ENCODE results near the gene KNDC1. TPM values are rescaled to one million over a fixed set of nuclear protein-coding genes. Genes with fewer than 3 reads are reported as not detected.
A peak's percentile ranks its signal among the peaks of the same experiment; 100 is the strongest.

Gene KNDC1
- total RNA-seq, 2 experiments from 2014 or later = 0.55 to 1.2 TPM

- Mint-ChIP-seq H3K4me3 (no peak overlapping the region), H3K27me3 (peaks cover 6% of the 10 kb centered on the region), H3K4me1 (peaks cover 27% of the 10 kb centered on the region), H3K36me3 (ENCODE audit: low read depth) (no peaks in the 10 kb centered on the region), H3K9me3 (no peaks in the 10 kb centered on the region), H3K27ac (no peak overlapping the region)
- no peak for DNase-seq
- POLR2A ChIA-PET = no interaction called here
- CTCF ChIA-PET = no interaction called here
Measured at GRCh38 chr10:133254421-133255120, 94.6 kb downstream of the KNDC1 start.

- no peaks in the 10 kb centered on the region for H3K9me3 Mint-ChIP-seq
- POLR2A ChIA-PET = no interaction called here
- H3K4me3 Mint-ChIP-seq = no peak overlapping the region
- CTCF ChIA-PET = no interaction called here
- H3K27ac Mint-ChIP-seq = no peak overlapping the region
- no peak for DNase-seq
- peaks cover 35% of the 10 kb centered on the region for H3K4me1 Mint-ChIP-seq
- no peaks in the 10 kb centered on the region for H3K36me3 Mint-ChIP-seq (ENCODE audit: low read depth)
- H3K27me3 Mint-ChIP-seq = peaks cover 3% of the 10 kb centered on the region
Measured at GRCh38 chr10:133255323-133255722, 95.3 kb downstream of the KNDC1 start.

GRCh38 chr10:133257489-133258065, 97.6 kb downstream of the KNDC1 start:
- H3K4me1 Mint-ChIP-seq = peaks cover 50% of the 10 kb centered on the region
- H3K9me3 Mint-ChIP-seq = no peaks in the 10 kb centered on the region
- CTCF ChIA-PET = interaction anchor here (0.6 to 3.0 kb wide), 6 partner anchors 13 to 47 kb away, joined by 3 to 16 read pairs (median 4); no protein-coding TSS in a partner anchor
- DNase-seq = no peak
- no peak overlapping the region for H3K4me3 Mint-ChIP-seq
- POLR2A ChIA-PET = interaction anchor here (1.3 to 11.7 kb wide), 4 partner anchors 18 to 132 kb away, joined by 5 to 113 read pairs (median 35); partner anchors contain the start of gene ADAM8
- H3K27ac Mint-ChIP-seq = peak overlapping the region; percentile 85
- H3K36me3 Mint-ChIP-seq (ENCODE audit: low read depth) = peaks cover 4% of the 10 kb centered on the region
- H3K27me3 Mint-ChIP-seq = no peaks in the 10 kb centered on the region

GRCh38 chr10:133258066-133258817, 98.2 kb downstream of the KNDC1 start:
- peak; percentile 65 for DNase-seq
- ChIA-PET CTCF (interaction anchor here (0.6 to 3.0 kb wide), 9 partner anchors 13 to 49 kb away, joined by 3 to 16 read pairs (median 5); no protein-coding TSS in a partner anchor), POLR2A (interaction anchor here (1.0 to 11.7 kb wide), 8 partner anchors 13 to 131 kb away, joined by 3 to 113 read pairs (median 6); partner anchors contain the start of gene ADAM8)
- Mint-ChIP-seq H3K4me3 (peak overlapping the region; percentile 36), H3K9me3 (no peaks in the 10 kb centered on the region), H3K27ac (peak overlapping the region; percentile 85), H3K27me3 (no peaks in the 10 kb centered on the region), H3K4me1 (peaks cover 57% of the 10 kb centered on the region), H3K36me3 (ENCODE audit: low read depth) (peaks cover 11% of the 10 kb centered on the region)

GRCh38 chr10:133258818-133259601, 99.0 kb downstream of the KNDC1 start:
- peak; percentile 94 for DNase-seq
- Mint-ChIP-seq H3K4me3 (peak overlapping the region; percentile 49), H3K27me3 (no peaks in the 10 kb centered on the region), H3K9me3 (no peaks in the 10 kb centered on the region), H3K4me1 (peaks cover 64% of the 10 kb centered on the region), H3K27ac (peak overlapping the region; percentile 90), H3K36me3 (ENCODE audit: low read depth) (peaks cover 18% of the 10 kb centered on the region)
- CTCF ChIA-PET = interaction anchor here (1.0 to 3.0 kb wide), 11 partner anchors 11 to 297 kb away, joined by 3 to 16 read pairs (median 6); no protein-coding TSS in a partner anchor
- POLR2A ChIA-PET = interaction anchor here (0.9 to 11.7 kb wide), 10 partner anchors 14 to 131 kb away, joined by 3 to 113 read pairs (median 5); partner anchors contain the start of gene ADAM8

GRCh38 chr10:133259602-133259989, 99.6 kb downstream of the KNDC1 start:
- no peak for DNase-seq
- Mint-ChIP-seq H3K4me1 (peaks cover 70% of the 10 kb centered on the region), H3K9me3 (no peaks in the 10 kb centered on the region), H3K27me3 (no peaks in the 10 kb centered on the region), H3K36me3 (ENCODE audit: low read depth) (peaks cover 22% of the 10 kb centered on the region), H3K27ac (peak overlapping the region; percentile 90), H3K4me3 (peak overlapping the region; percentile 74)
- ChIA-PET CTCF (interaction anchor here (1.0 to 3.0 kb wide), 9 partner anchors 12 to 298 kb away, joined by 3 to 16 read pairs (median 8); no protein-coding TSS in a partner anchor), POLR2A (interaction anchor here (0.9 to 11.7 kb wide), 7 partner anchors 16 to 116 kb away, joined by 3 to 113 read pairs (median 8); partner anchors contain the start of gene ADAM8)

- peak; percentile 65 for DNase-seq
- H3K27ac Mint-ChIP-seq = peak overlapping the region; percentile 75
- H3K4me3 Mint-ChIP-seq = peak overlapping the region; percentile 74
- peaks cover 29% of the 10 kb centered on the region for H3K36me3 Mint-ChIP-seq (ENCODE audit: low read depth)
- no peaks in the 10 kb centered on the region for H3K27me3 Mint-ChIP-seq
- ChIA-PET POLR2A (interaction anchor here (1.0 to 11.7 kb wide), 5 partner anchors 14 to 47 kb away, joined by 3 to 113 read pairs (median 3); partner anchors contain the start of gene ADAM8), CTCF (interaction anchor here (0.6 to 3.7 kb wide), 3 partner anchors 15 to 47 kb away, joined by 3 to 14 read pairs (median 3); partner anchors contain the start of gene ADAM8)
- H3K9me3 Mint-ChIP-seq = no peaks in the 10 kb centered on the region
- peaks cover 84% of the 10 kb centered on the region for H3K4me1 Mint-ChIP-seq
Measured at GRCh38 chr10:133260895-133261725, 101.1 kb downstream of the KNDC1 start.

GRCh38 chr10:133261726-133262325, 101.8 kb downstream of the KNDC1 start:
- CTCF ChIA-PET = interaction anchor here (0.6 to 3.7 kb wide), 4 partner anchors 14 to 46 kb away, joined by 3 to 14 read pairs (median 8); partner anchors contain the start of gene ADAM8
- no peaks in the 10 kb centered on the region for H3K27me3 Mint-ChIP-seq
- peak; percentile 88 for DNase-seq
- peak overlapping the region; percentile 74 for H3K4me3 Mint-ChIP-seq
- peaks cover 29% of the 10 kb centered on the region for H3K36me3 Mint-ChIP-seq (ENCODE audit: low read depth)
- H3K4me1 Mint-ChIP-seq = peaks cover 83% of the 10 kb centered on the region
- no peaks in the 10 kb centered on the region for H3K9me3 Mint-ChIP-seq
- POLR2A ChIA-PET = interaction anchor here (1.0 to 11.7 kb wide), 5 partner anchors 14 to 46 kb away, joined by 3 to 113 read pairs (median 5); partner anchors contain the start of gene ADAM8
- H3K27ac Mint-ChIP-seq = peak overlapping the region; percentile 31

GRCh38 chr10:133262696-133263095, 102.7 kb downstream of the KNDC1 start:
- DNase-seq = no peak
- peak overlapping the region; percentile 44 for H3K27ac Mint-ChIP-seq
- ChIA-PET CTCF (interaction anchor here (2.8 to 3.7 kb wide), 2 partner anchors 13 to 45 kb away, joined by 12 to 14 read pairs; partner anchors contain the start of gene ADAM8), POLR2A (interaction anchor here (0.9 to 11.7 kb wide), 5 partner anchors 10 to 127 kb away, joined by 4 to 113 read pairs (median 8); partner anchors contain the start of gene ADAM8)
- H3K4me1 Mint-ChIP-seq = peaks cover 75% of the 10 kb centered on the region
- no peaks in the 10 kb centered on the region for H3K27me3 Mint-ChIP-seq
- peaks cover 29% of the 10 kb centered on the region for H3K36me3 Mint-ChIP-seq (ENCODE audit: low read depth)
- no peaks in the 10 kb centered on the region for H3K9me3 Mint-ChIP-seq
- no peak overlapping the region for H3K4me3 Mint-ChIP-seq

GRCh38 chr10:133263674-133264073, 103.7 kb downstream of the KNDC1 start:
- CTCF ChIA-PET = interaction anchor here (0.9 to 3.7 kb wide), 4 partner anchors 12 to 44 kb away, joined by 4 to 14 read pairs (median 10); partner anchors contain the start of gene ADAM8
- Mint-ChIP-seq H3K4me3 (no peak overlapping the region), H3K4me1 (peaks cover 66% of the 10 kb centered on the region), H3K27me3 (no peaks in the 10 kb centered on the region), H3K36me3 (ENCODE audit: low read depth) (peaks cover 29% of the 10 kb centered on the region), H3K27ac (peak overlapping the region; percentile 58), H3K9me3 (no peaks in the 10 kb centered on the region)
- POLR2A ChIA-PET = interaction anchor here (0.6 to 11.7 kb wide), 6 partner anchors 9 to 126 kb away, joined by 3 to 113 read pairs (median 6); partner anchors contain the start of gene ADAM8
- DNase-seq = no peak

All from activated CD4-positive, alpha-beta memory T cell treated with anti-CD3 and anti-CD28 coated beads, Interleukin-2, amount 10 ng/mL, durations not matched to agents 7 days and 5 days (primary cell).